Tracheal epithelial cell (primary cell): ENCODE results near the gene IP6K3. TPM values are rescaled to one million over a fixed set of nuclear protein-coding genes. Genes with fewer than 3 reads are reported as not detected.

Experiments used
- total RNA-seq: library from RNA; depleted of rRNA; stranded (reverse); fragments of >200 nt; gene quantifications from 2 replicates; pipeline ENCODE4 v1.2.1, GENCODE V29; 2014

IP6K3 gene, protein sequence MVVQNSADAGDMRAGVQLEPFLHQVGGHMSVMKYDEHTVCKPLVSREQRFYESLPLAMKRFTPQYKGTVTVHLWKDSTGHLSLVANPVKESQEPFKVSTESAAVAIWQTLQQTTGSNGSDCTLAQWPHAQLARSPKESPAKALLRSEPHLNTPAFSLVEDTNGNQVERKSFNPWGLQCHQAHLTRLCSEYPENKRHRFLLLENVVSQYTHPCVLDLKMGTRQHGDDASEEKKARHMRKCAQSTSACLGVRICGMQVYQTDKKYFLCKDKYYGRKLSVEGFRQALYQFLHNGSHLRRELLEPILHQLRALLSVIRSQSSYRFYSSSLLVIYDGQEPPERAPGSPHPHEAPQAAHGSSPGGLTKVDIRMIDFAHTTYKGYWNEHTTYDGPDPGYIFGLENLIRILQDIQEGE
- 0.24 TPM in 1 of 2 replicates, not detected in the other for total RNA-seq

GRCh38 chr6:33746651-33747100 lies at the start of gene IP6K3:
Gene IP6K3 (minus strand): TSS chr6:33746905. CDS start chr6:33735476, 11,429 bp downstream.

GRCh38 chr6:33788694-33789549 lies 42.2 kb upstream of the IP6K3 start, which contains the start of gene LEMD2:
Gene LEMD2 (minus strand): TSS chr6:33789130. CDS start chr6:33789116, 14 bp downstream.

GRCh38 chr6:33711140-33712129 lies 35.3 kb downstream of the IP6K3 start, which contains the start of gene UQCC2:
Gene UQCC2 (minus strand): TSS chr6:33711700. CDS start chr6:33711686, 14 bp downstream.

Other genes starting within 250 kb of the IP6K3 start
- gene BAK1, start 166.6 kb downstream of the IP6K3 start, total RNA-seq = 22.2 and 49.4 TPM in 2 replicates
- 117 and 129 TPM in 2 replicates for gene ITPR3, start 125.6 kb downstream of the IP6K3 start, total RNA-seq
- gene UQCC2, start 35.2 kb downstream of the IP6K3 start, total RNA-seq = 22.2 and 40.3 TPM in 2 replicates
- 75.9 and 88.9 TPM in 2 replicates for gene LEMD2, start 42.2 kb upstream of the IP6K3 start, total RNA-seq
- not detected in 2 replicates for gene MLN, start 57.1 kb upstream of the IP6K3 start, total RNA-seq